Mucosa of gallbladder (tissue), 1 donor: ENCODE measurements around the gene SEMA7A. TPM values are rescaled to one million over a fixed set of nuclear protein-coding genes. Genes with fewer than 3 reads are reported as not detected.
"Not testable (repeated sequence)": the region's sequence is repeated elsewhere in the genome, so short reads cannot be mapped to it uniquely, and the experiment has no call there.

Source experiments
- DNase-seq: peaks from one replicate; pipeline ENCODE4 v3.0.0-alpha.2; 2020; ENCODE audit warnings: low spot score
- total RNA-seq: library from RNA; stranded (reverse); gene quantifications from one replicate; pipeline ENCODE4 v1.2.1, GENCODE V29; 2021
- donor health status: DM: no; HTN: no; CAD: no.

The SEMA7A gene
- total RNA-seq: 3.2 TPM

- DNase-seq: peak; percentile 78
Observed at GRCh38 chr15:74433592-74434262, at the start of gene SEMA7A. TSS of gene SEMA7A (minus strand) at chr15:74433958. CDS start at chr15:74433918, 40 bp downstream.

- DNase-seq: no peak
Observed at GRCh38 chr15:74482661-74483060, 48.9 kb upstream of the SEMA7A start.

- DNase-seq: not testable (repeated sequence)
Observed at GRCh38 chr15:74480364-74480763, 46.6 kb upstream of the SEMA7A start.

GRCh38 chr15:74471621-74472020, 37.9 kb upstream of the SEMA7A start:
- not testable (repeated sequence) for DNase-seq

- DNase-seq: no peak
Observed at GRCh38 chr15:74470631-74471395, 37.1 kb upstream of the SEMA7A start.

- DNase-seq: no peak
Observed at GRCh38 chr15:74468341-74469032, 34.7 kb upstream of the SEMA7A start.

GRCh38 chr15:74466570-74466969, 32.8 kb upstream of the SEMA7A start:
- DNase-seq: no peak

GRCh38 chr15:74464897-74465296, 31.1 kb upstream of the SEMA7A start:
- no peak for DNase-seq

GRCh38 chr15:74464216-74464615, 30.5 kb upstream of the SEMA7A start:
- DNase-seq: no peak

GRCh38 chr15:74463634-74464033, 29.9 kb upstream of the SEMA7A start:
- no peak for DNase-seq

GRCh38 chr15:74461847-74462511, 28.2 kb upstream of the SEMA7A start:
- no peak for DNase-seq

- peak; percentile 98 for DNase-seq
Observed at GRCh38 chr15:74460871-74461846, 27.4 kb upstream of the SEMA7A start, which contains the start of gene UBL7. TSS of gene UBL7 (minus strand) at chr15:74461160. CDS start at chr15:74458867, 2,293 bp downstream.

GRCh38 chr15:74460298-74460697, 26.5 kb upstream of the SEMA7A start:
- DNase-seq: no peak

GRCh38 chr15:74459798-74460197, 26.0 kb upstream of the SEMA7A start:
- not testable (repeated sequence) for DNase-seq

- DNase-seq: no peak
Observed at GRCh38 chr15:74458473-74458872, 24.7 kb upstream of the SEMA7A start.

- DNase-seq: not testable (repeated sequence)
Observed at GRCh38 chr15:74457036-74457435, 23.3 kb upstream of the SEMA7A start.

GRCh38 chr15:74454764-74455500, 21.2 kb upstream of the SEMA7A start:
- no peak for DNase-seq

GRCh38 chr15:74453925-74454763, 20.4 kb upstream of the SEMA7A start:
- DNase-seq: no peak
